ENCODE measurements around the gene TPM1.

GRCh38 chr15:63094495-63094931, 52.0 kb downstream of the TPM1 start:
- TF ChIP-seq MAX (IDR thresholded peaks at IDR 0.05) (no peak), REST (IDR thresholded peaks at IDR 0.05) (no peak), ZBTB33 (IDR thresholded peaks at IDR 0.05) (no peak), GABPA (IDR thresholded peaks at IDR 0.05 in 1 of 2, conservative IDR thresholded peaks at IDR 0.05 in 1 of 2) (no peak), TAF1 (conservative IDR thresholded peaks at IDR 0.05) (no peak)
- TF ChIP-seq, protein P1, sequence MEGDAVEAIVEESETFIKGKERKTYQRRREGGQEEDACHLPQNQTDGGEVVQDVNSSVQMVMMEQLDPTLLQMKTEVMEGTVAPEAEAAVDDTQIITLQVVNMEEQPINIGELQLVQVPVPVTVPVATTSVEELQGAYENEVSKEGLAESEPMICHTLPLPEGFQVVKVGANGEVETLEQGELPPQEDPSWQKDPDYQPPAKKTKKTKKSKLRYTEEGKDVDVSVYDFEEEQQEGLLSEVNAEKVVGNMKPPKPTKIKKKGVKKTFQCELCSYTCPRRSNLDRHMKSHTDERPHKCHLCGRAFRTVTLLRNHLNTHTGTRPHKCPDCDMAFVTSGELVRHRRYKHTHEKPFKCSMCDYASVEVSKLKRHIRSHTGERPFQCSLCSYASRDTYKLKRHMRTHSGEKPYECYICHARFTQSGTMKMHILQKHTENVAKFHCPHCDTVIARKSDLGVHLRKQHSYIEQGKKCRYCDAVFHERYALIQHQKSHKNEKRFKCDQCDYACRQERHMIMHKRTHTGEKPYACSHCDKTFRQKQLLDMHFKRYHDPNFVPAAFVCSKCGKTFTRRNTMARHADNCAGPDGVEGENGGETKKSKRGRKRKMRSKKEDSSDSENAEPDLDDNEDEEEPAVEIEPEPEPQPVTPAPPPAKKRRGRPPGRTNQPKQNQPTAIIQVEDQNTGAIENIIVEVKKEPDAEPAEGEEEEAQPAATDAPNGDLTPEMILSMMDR (IDR thresholded peaks at IDR 0.05; ENCODE audit: low read depth, low read length, missing input control), result no peak

Data from liver (tissue), 3 donors.